Activated naive CD8-positive, alpha-beta T cell treated with anti-CD3 and anti-CD28 coated beads, Interleukin-2, amount 10 ng/mL, durations not matched to agents 7 days and 5 days (primary cell): Measurements from ENCODE around the gene PANK3. TPM values are rescaled to one million over a fixed set of nuclear protein-coding genes. Genes with fewer than 3 reads are reported as not detected.
"Not testable (repeated sequence)": the region's sequence is repeated elsewhere in the genome, so short reads cannot be mapped to it uniquely, and the experiment has no call there.

ENCODE experiments used
- ATAC-seq: fragments of 150-1000 bp; cut with Tn5 transposase; one replicate; pipeline ENCODE4 v1.10.0; 2021; ENCODE audit warnings: low read depth, moderate library complexity
- POLR2A ChIA-PET: fragments of 350-600 bp; sonication (Branson Sonifier 250); formaldehyde crosslinking; loops from one replicate; lab custom pipeline; 2021; ENCODE audit warnings: antibody characterized with exemption; lab: Charles Lee
- DNase-seq: peaks from one replicate; pipeline ENCODE4 v3.0.0; 2021
- H3K27ac Mint-ChIP-seq: one replicate; pipeline ENCODE4 v1.8.0; 2022; ENCODE audit warnings: mild to moderate bottlenecking, mixed read lengths
- H3K27me3 Mint-ChIP-seq: one replicate; pipeline ENCODE4 v1.8.0; 2022; ENCODE audit warnings: mild to moderate bottlenecking, moderate library complexity, mixed read lengths
- H3K36me3 Mint-ChIP-seq: one replicate; pipeline ENCODE4 v1.8.0; 2021; ENCODE audit warnings: mild to moderate bottlenecking, mixed read lengths
- H3K4me1 Mint-ChIP-seq: one replicate; pipeline ENCODE4 v1.8.0; 2021; ENCODE audit warnings: mixed read lengths
- H3K4me3 Mint-ChIP-seq: one replicate; pipeline ENCODE4 v1.8.0; 2022; ENCODE audit warnings: mild to moderate bottlenecking, moderate library complexity, mixed read lengths
- H3K9me3 Mint-ChIP-seq: one replicate; pipeline ENCODE4 v1.8.0; 2021; ENCODE audit warnings: mixed read lengths
- total RNA-seq, 2 experiments: library from RNA; stranded (reverse); gene quantifications; one replicate each; pipeline ENCODE4 v1.2.3, GENCODE V29; 2021

PANK3 gene
- total RNA-seq, 2 experiments from 2014 or later = 51.3 to 52.2 TPM

GRCh38 chr5:168606562-168606961 lies 27.4 kb upstream of the PANK3 start:
- no peak for ATAC-seq
- Mint-ChIP-seq H3K4me3 (no peak overlapping the region), H3K36me3 (no peaks in the 10 kb centered on the region), H3K4me1 (peaks cover 3% of the 10 kb centered on the region), H3K27ac (no peak overlapping the region), H3K27me3 (no peaks in the 10 kb centered on the region), H3K9me3 (no peaks in the 10 kb centered on the region)
- POLR2A ChIA-PET = no interaction called here
- no peak for DNase-seq

GRCh38 chr5:168604436-168604835 lies 25.3 kb upstream of the PANK3 start:
- Mint-ChIP-seq H3K27ac (no peak overlapping the region), H3K9me3 (no peaks in the 10 kb centered on the region), H3K27me3 (peaks cover 2% of the 10 kb centered on the region), H3K4me3 (no peak overlapping the region), H3K36me3 (no peaks in the 10 kb centered on the region), H3K4me1 (peaks cover 3% of the 10 kb centered on the region)
- POLR2A ChIA-PET = no interaction called here
- DNase-seq = no peak
- no peak for ATAC-seq

DNA sequence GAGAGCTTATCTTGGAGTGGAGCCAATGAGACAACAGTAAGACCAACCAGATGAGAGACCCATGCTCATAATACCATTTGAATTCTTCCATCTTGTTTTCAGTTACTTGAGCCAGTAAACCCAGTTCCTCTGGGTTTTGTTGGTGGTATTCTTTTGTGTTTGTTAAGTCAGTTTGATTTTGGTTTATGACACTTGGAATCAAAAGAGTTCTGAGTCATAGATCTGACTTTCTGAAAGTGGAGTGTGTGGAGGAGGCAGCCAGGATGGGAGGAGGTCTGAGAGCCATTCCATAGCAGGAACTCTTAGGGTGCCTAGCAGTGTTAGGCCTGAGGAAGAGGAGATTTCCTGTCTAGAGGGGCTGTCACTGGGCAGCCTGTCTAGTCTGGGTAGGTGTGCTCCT lies 24.6 kb upstream of the PANK3 start:
- peaks cover 5% of the 10 kb centered on the region for H3K4me1 Mint-ChIP-seq
- H3K36me3 Mint-ChIP-seq = no peaks in the 10 kb centered on the region
- H3K27me3 Mint-ChIP-seq = peaks cover 2% of the 10 kb centered on the region
- H3K27ac Mint-ChIP-seq = no peak overlapping the region
- ATAC-seq (no peak), DNase-seq (no peak)
- no peak overlapping the region for H3K4me3 Mint-ChIP-seq
- no peaks in the 10 kb centered on the region for H3K9me3 Mint-ChIP-seq
- POLR2A ChIA-PET = no interaction called here

GRCh38 chr5:168602517-168602916 lies 23.3 kb upstream of the PANK3 start:
- no peak overlapping the region for H3K4me3 Mint-ChIP-seq
- DNase-seq (no peak), ATAC-seq (no peak)
- H3K4me1 Mint-ChIP-seq = peaks cover 7% of the 10 kb centered on the region
- peaks cover 7% of the 10 kb centered on the region for H3K27me3 Mint-ChIP-seq
- POLR2A ChIA-PET = no interaction called here
- no peak overlapping the region for H3K27ac Mint-ChIP-seq
- H3K36me3 Mint-ChIP-seq = peaks cover 2% of the 10 kb centered on the region
- peaks cover 4% of the 10 kb centered on the region for H3K9me3 Mint-ChIP-seq

GRCh38 chr5:168601972-168602371 lies 22.8 kb upstream of the PANK3 start:
- ATAC-seq (no peak), DNase-seq (no peak)
- Mint-ChIP-seq H3K27ac (no peak overlapping the region), H3K27me3 (peaks cover 10% of the 10 kb centered on the region), H3K4me3 (no peak overlapping the region), H3K36me3 (peaks cover 2% of the 10 kb centered on the region), H3K4me1 (peaks cover 7% of the 10 kb centered on the region), H3K9me3 (peaks cover 4% of the 10 kb centered on the region)
- POLR2A ChIA-PET = no interaction called here

DNA sequence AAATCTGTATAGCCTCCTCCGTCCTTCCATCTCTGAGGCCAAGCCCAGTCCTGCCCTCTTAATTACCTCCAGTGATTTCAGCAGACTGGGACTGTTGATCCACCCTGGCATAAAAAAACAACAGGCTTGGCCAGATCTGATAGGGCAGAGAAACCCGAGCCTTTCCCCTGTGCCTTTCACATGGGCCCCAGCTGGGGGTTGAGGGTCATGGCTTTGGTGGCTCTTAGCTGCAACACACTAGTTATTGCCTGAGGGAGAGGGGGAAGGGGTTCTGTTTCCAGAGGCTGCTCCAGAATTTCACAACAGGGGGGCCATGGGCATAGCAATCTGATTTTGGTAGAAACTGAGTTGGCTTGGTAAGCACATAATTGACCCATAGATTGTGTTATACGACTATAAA lies 21.2 kb upstream of the PANK3 start:
- H3K4me3 Mint-ChIP-seq = no peak overlapping the region
- no peak overlapping the region for H3K27ac Mint-ChIP-seq
- H3K27me3 Mint-ChIP-seq = peaks cover 17% of the 10 kb centered on the region
- H3K4me1 Mint-ChIP-seq = peaks cover 7% of the 10 kb centered on the region
- H3K36me3 Mint-ChIP-seq = peaks cover 2% of the 10 kb centered on the region
- peaks cover 5% of the 10 kb centered on the region for H3K9me3 Mint-ChIP-seq
- DNase-seq = no peak
- no peak for ATAC-seq
- POLR2A ChIA-PET = no interaction called here

DNA sequence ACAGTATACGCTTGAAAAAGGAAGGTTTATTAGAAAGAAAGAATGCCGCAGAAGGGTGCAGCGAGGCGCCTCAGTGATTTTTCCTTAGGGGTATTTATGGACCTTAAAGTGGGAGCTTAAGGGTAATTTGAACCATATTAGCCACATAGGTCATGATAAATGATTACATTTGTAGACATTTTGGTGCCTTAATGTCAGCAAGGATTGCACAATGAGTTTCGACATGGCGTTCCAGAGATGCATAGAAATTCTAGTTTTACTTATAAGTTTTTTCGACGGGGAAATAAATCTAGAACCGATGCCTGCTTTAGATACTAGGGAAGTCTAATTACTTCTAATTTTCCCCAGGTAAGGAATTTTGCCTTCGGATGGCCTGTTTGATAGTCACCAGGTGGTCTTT lies 20.7 kb upstream of the PANK3 start:
- POLR2A ChIA-PET = no interaction called here
- H3K4me3 Mint-ChIP-seq = no peak overlapping the region
- H3K27me3 Mint-ChIP-seq = peaks cover 18% of the 10 kb centered on the region

DNA sequence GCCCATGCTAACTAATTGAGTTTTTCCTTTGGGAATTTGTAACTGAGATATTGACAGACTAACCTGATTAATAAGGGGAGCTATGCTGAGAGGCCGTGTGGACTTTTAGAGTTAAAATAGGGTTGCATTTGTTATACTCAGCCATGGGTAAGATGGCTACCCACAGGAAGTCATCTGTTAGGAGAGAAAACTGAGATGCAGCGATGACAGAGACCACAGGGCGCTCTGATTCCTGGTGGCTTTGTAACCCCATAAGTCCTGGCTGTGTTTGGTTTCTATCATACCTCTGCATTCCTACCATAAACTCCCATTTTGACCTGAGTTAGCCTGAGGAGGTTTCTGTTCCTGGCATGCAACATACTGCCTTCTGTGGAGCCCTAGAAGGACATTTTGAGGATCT lies 19.5 kb upstream of the PANK3 start:
- H3K36me3 Mint-ChIP-seq = peaks cover 2% of the 10 kb centered on the region
- ATAC-seq (no peak), DNase-seq (no peak)
- H3K9me3 Mint-ChIP-seq = peaks cover 5% of the 10 kb centered on the region
- H3K27ac Mint-ChIP-seq = no peak overlapping the region
- H3K4me1 Mint-ChIP-seq = peaks cover 7% of the 10 kb centered on the region
- peaks cover 18% of the 10 kb centered on the region for H3K27me3 Mint-ChIP-seq
- no peak overlapping the region for H3K4me3 Mint-ChIP-seq
- POLR2A ChIA-PET = no interaction called here

More for the DNA sequence above, 20.7 kb upstream of the PANK3 start:
- ATAC-seq (no peak), DNase-seq (no peak)
- Mint-ChIP-seq H3K27ac (no peak overlapping the region), H3K4me1 (peaks cover 7% of the 10 kb centered on the region), H3K36me3 (peaks cover 2% of the 10 kb centered on the region), H3K9me3 (peaks cover 5% of the 10 kb centered on the region)

GRCh38 chr5:168596927-168597326 lies 17.8 kb upstream of the PANK3 start:
- peaks cover 21% of the 10 kb centered on the region for H3K27me3 Mint-ChIP-seq
- ATAC-seq (no peak), DNase-seq (no peak)
- peaks cover 2% of the 10 kb centered on the region for H3K36me3 Mint-ChIP-seq
- peaks cover 5% of the 10 kb centered on the region for H3K9me3 Mint-ChIP-seq
- POLR2A ChIA-PET = interaction anchor here (0.6 kb wide), 1 partner anchor 42 kb away, joined by 5 read pairs; no protein-coding TSS in a partner anchor
- no peak overlapping the region for H3K4me3 Mint-ChIP-seq
- no peak overlapping the region for H3K27ac Mint-ChIP-seq
- H3K4me1 Mint-ChIP-seq = peaks cover 7% of the 10 kb centered on the region

- H3K4me1 Mint-ChIP-seq, POLR2A ChIA-PET, H3K36me3 Mint-ChIP-seq, H3K27ac Mint-ChIP-seq, ATAC-seq, H3K9me3 Mint-ChIP-seq, H3K4me3 Mint-ChIP-seq, DNase-seq: not testable (repeated sequence)
- peaks cover 19% of the 10 kb centered on the region for H3K27me3 Mint-ChIP-seq
Measured at GRCh38 chr5:168596122-168596521, 17.0 kb upstream of the PANK3 start.

- ATAC-seq (no peak), DNase-seq (no peak)
- no peak overlapping the region for H3K27ac Mint-ChIP-seq
- no peak overlapping the region for H3K4me3 Mint-ChIP-seq
- peaks cover 10% of the 10 kb centered on the region for H3K27me3 Mint-ChIP-seq
- H3K9me3 Mint-ChIP-seq = peaks cover 1% of the 10 kb centered on the region
- no peaks in the 10 kb centered on the region for H3K4me1 Mint-ChIP-seq
- no peaks in the 10 kb centered on the region for H3K36me3 Mint-ChIP-seq
- POLR2A ChIA-PET = no interaction called here
Measured at GRCh38 chr5:168592014-168592368, 12.8 kb upstream of the PANK3 start.

GRCh38 chr5:168591302-168592013 lies 12.3 kb upstream of the PANK3 start:
- no peaks in the 10 kb centered on the region for H3K36me3 Mint-ChIP-seq
- H3K9me3 Mint-ChIP-seq = no peaks in the 10 kb centered on the region
- no peak overlapping the region for H3K4me3 Mint-ChIP-seq
- H3K4me1 Mint-ChIP-seq = no peaks in the 10 kb centered on the region
- peaks cover 9% of the 10 kb centered on the region for H3K27me3 Mint-ChIP-seq
- POLR2A ChIA-PET = no interaction called here
- DNase-seq (no peak), ATAC-seq (no peak)
- H3K27ac Mint-ChIP-seq = no peak overlapping the region

DNA sequence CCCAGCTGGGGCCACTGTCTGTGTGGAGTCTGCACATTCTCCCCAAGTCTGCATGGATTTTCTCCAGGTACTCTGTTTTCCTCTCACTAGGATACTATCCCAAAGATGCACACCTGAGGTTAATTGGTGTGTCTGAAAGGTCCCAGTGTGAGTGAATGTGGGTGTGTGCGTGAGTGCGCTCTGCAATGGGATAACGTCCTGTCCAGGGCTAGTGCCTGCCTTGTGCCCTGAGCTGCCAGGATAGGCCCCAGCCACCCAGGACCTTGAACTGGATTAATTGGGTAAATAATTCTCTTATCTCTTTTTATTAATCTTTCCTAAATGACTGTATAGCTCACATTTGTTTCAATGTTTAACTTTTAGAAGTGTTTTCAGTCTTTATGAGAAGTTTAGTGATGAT lies 11.5 kb upstream of the PANK3 start:
- no peaks in the 10 kb centered on the region for H3K36me3 Mint-ChIP-seq
- POLR2A ChIA-PET = no interaction called here
- H3K9me3 Mint-ChIP-seq = no peaks in the 10 kb centered on the region
- ATAC-seq = no peak
- no peak overlapping the region for H3K27ac Mint-ChIP-seq
- peaks cover 13% of the 10 kb centered on the region for H3K27me3 Mint-ChIP-seq
- H3K4me1 Mint-ChIP-seq = no peaks in the 10 kb centered on the region
- H3K4me3 Mint-ChIP-seq = no peak overlapping the region
- DNase-seq = no peak

GRCh38 chr5:168587987-168588386 lies 8.8 kb upstream of the PANK3 start:
- H3K27me3 Mint-ChIP-seq = peaks cover 9% of the 10 kb centered on the region
- no peaks in the 10 kb centered on the region for H3K36me3 Mint-ChIP-seq
- POLR2A ChIA-PET = interaction anchor here (1.3 kb wide), 1 partner anchor 8 kb away, joined by 5 read pairs; the partner anchor contains the start of gene PANK3
- DNase-seq = no peak
- no peak for ATAC-seq
- peaks cover 4% of the 10 kb centered on the region for H3K4me1 Mint-ChIP-seq
- H3K4me3 Mint-ChIP-seq = no peak overlapping the region
- peaks cover 4% of the 10 kb centered on the region for H3K9me3 Mint-ChIP-seq
- H3K27ac Mint-ChIP-seq = no peak overlapping the region
